Left forelimb (tissue), 1 donor: ENCODE measurements around the gene COL9A2.
A peak's percentile ranks its signal among the peaks of the same experiment; 100 is the strongest.
"Not testable (repeated sequence)": the region's sequence is repeated elsewhere in the genome, so short reads cannot be mapped to it uniquely, and the experiment has no call there.

Experiments used
- DNase-seq: peaks from one replicate; pipeline ENCODE4 v3.0.0-alpha.2; 2018; ENCODE audit warnings: low spot score

The COL9A2 gene

DNA sequence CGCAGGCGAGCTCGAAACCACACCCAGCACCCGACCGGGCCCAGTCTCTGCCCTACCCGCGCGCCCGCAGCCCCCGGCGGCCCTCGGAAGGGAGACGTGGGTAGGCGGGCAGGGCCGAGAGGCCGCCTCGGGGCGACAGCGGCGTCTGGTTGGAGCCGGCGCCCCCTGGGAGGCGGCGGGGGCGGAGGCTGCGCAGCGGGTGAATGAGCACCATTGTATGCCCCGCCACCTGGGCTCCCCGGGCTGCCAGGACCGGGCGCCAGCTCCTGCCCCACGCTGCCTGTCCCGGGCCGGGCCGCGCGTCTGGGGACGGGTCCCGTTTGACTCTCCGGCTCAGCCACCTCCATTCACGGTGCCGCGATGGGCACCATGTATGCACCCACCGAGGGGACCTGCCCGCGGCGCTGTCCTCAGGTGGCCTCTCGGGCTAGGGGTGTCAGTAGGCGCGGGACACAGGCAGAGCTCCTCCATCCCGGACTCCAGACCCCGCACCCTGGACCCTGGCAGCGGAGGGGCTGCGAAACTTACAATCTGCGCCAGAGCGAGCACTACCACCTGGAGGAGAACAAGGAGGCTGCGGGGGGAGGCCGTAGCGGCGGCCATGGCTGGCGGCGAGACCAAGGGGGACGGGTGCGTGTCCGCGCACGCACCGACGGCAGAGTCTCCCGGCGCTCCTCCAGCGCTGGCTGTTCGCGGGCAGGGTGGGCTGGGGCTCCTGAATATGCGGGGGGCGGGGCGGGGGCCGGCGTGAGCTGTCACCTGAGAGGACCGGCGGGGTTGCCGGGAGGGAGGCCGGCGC, at the start of gene COL9A2:
COL9A2 (minus strand) TSS at position 692 of the 799 bp plus-strand sequence; CDS start at position 603, 89 bp downstream.
- DNase-seq, result no peak

DNA sequence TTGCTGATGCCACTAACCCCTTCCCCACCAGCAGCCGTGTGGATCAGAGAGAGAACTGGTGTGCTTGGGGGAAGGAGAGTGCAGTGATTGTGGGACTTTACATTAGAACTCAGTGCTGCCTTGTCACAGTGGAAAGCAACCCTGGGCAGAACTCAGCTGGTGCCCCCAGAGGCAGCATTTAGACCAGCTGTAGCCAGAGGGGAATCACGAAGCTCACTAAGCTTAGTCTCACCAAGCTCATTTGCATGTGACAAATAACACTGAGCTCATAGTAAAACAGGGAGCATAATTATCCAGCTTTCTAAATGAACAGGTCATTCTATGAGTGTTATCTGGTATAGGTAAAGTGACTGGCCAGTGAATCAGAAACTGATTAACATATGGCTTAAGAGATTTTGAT, 46.6 kb upstream of the COL9A2 start:
- no peak for DNase-seq

DNA sequence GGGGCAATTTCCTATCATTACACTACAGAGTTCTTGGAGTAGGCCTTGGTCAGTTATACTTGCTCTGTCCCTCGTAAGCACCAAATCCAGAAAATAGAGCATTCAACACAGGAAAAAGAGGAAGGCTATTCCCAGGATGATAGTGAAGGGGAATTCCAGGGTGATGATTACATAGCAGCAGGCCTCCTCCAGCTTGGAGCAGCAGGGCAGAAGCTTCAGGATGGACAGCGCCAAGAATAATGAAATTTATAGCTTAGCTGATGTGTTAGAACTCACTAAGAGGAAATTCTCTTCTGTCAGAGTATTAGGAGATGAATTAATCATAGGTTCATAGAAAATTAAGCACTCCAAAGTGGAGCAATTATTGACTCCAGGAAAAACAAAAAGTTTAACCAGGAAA, 45.6 kb upstream of the COL9A2 start:
- DNase-seq, result no peak

DNA sequence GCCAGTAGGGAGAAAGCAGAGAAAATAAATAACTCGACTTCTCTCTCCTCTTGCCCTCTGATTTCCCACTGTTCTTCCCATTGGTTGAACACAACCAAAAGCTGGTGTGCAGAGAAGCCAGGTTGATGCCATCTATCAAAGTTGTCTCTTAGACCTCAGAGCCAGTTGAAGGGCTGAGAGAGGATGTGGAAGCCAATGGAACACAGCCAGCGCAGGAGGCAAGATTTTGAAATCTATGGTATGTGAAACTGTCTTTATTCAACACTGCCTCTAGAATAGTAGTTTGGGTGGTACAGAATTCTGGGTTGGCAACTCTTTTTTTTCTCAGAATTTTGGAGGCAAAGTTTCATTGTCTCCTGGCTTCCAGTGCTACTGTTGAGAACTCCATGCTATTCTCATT, 45.1 kb upstream of the COL9A2 start:
- DNase-seq, result no peak

DNA sequence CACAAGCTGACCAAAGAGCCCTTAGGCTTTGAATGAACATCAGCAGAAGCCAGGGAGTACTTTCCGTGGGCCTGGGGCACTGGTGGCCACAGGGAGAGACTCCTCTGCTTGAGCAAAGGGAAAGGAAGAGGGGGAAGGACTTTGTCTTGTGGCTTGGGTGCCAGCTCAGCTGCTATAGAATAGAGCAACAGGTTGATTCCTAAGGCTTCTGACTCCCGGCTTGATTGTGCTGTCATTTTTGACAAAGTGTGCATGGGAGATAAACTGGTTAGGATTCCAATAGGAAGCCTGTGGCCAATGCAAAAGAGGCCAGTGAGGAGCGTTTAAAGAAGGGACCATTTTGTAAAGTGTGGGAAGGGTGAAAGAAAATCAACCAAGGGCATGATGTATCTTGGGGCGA, 44.6 kb upstream of the COL9A2 start:
- DNase-seq, result no peak

DNA sequence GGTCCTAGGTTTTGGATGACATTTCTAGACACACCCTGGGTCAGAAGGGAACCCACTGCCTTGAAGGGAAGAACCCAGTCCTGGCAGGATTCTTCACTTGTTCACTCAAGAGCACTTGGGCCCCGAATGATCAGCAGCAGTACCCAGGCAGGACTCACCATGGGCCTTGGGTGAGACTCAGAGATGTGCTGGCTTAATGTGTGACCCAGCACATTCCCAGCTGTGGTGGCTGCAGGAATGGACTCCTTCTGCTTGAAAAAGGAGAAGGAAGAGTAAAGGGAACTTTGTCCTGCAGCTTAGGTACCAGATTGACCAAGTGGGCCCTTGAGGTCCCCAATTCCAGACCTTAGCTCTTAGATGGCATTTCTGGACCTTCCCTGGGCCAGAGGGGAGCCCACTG, 44.1 kb upstream of the COL9A2 start:
- DNase-seq, result no peak

DNA sequence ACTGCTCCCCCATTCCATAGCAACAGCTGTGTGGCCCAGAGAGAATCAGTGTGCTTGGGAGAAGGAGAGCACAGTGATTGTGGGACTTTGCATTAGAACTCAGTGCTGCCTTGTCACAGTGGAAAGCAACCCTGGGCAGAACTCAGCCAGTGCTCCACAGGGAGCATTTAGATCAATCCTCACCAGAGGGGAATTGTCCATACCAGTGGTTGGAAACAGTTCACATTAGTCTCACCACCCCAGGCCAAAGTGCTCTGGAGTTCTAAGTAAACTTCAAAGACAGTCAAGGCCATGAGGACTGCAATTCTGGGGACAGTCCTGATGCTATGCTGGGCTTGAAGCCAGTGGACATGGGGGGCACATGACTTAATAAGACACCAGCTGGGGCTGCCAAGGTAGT, 43.5 kb upstream of the COL9A2 start:
- no peak for DNase-seq

DNA sequence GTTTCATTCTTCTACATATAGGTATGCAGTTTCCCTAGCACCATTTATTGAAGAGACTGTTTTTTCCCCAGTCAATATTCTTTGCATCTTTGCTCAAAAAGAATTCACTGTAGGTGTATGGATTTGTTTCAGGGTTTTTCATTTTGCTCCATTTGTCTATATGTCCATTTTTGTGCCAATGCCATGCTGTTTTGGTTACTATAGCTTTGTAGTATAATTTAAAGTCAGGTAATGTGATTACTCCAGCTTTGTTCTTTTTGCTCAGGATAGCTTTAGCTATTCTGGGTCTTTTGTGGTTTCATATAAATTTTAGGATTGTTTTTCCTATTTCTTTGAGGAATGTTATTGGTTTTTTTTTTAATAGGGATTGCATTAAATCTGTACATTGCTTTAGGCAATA, 40.5 kb upstream of the COL9A2 start:
- DNase-seq, result no peak

DNA sequence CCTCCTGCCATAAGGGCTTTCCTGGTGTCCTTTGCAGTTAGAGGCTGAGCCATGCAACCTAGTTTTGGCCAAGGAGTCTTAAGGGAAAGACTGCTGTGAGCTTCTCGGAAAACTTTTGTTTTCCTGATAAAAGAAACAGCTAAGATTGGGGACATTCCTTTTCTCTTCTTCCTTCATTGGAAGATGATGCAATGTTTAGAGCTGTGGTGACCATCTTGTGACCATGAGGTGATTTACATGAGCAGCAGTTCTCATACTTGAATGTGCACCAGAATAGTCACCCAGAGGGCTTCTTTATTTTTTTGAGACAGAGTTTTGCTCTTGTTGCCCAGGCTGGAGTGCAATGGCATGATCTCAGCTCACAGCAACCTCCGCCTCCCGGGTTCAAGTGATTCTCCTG, 36.0 kb upstream of the COL9A2 start:
- no peak for DNase-seq

DNA sequence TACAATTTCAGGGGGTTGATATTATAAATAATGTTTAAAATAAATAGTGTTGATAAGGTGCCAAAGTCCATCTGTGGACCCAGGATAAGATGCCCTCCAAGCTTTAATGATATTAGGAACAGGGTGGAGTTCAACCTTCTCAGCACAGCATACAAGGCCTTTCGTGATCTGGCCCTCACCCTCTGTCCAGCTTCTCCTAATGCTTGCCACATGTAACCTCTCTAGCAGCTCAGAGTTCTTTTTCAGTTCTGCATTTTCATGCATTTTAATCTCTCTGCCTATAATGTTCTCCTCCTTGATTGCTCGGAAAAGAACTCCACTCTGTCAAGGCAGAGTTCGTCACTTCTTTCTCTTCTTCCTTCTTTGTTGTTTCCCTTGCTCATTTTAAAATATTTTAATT, 35.0 kb upstream of the COL9A2 start:
- DNase-seq, result no peak

DNA sequence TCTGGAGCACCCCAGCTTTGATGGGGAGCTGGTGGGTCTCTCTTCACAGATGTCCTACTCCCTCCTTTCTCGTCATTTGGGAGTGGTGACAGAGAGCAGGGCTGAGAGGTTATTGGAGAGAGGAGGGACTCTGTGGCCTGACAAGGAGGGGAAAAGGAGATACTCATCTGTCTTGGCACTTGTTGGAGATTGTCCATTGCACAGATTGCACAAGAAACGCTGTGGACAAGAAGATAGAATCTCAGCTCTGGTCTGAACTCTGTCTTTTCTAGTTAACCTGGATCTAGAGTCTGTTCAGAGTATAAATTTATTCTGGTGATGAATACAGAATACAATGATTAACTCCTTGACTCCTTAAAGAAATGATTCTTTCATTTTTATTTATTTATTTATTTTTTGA, 34.0 kb upstream of the COL9A2 start:
- DNase-seq, result no peak

DNA sequence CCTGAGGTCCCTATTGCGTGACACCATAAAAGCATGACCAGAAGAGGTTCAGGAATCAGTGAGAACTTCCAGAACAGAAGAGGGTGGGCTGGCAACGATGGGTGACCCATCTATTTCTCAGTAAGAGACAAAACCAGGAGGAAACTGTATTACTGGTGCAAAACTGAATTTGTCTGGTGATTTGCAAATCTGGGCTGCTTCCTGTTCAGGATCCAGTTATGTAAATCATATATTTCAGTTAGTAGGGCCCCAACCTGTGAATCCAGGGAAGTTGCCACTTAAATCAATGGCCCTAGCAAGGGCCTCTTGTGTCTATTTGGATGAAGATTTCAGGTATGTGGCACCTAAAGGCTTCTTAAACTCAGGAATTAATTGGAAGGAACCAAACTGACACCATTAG, 33.3 kb upstream of the COL9A2 start:
- no peak for DNase-seq

DNA sequence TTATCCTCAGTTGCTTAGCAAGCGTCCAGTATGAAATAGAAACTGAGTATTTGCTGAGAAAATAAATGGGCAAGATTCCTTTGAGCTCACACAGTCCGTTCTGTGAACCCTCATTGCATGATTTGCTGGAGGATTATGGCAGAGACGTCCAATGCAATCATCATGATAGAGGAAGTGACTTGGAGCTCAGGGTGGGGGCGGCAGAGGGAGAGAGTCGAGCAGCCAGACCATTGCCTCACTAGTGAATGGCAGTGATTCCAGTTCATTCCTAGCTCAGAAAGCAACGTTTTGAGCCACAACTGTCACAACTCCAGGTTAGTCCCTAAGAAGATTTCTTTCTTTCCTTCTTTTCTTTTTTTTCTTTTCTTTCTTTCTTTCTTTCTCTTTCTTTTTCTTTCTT, 27.5 kb upstream of the COL9A2 start:
- no peak for DNase-seq

DNA sequence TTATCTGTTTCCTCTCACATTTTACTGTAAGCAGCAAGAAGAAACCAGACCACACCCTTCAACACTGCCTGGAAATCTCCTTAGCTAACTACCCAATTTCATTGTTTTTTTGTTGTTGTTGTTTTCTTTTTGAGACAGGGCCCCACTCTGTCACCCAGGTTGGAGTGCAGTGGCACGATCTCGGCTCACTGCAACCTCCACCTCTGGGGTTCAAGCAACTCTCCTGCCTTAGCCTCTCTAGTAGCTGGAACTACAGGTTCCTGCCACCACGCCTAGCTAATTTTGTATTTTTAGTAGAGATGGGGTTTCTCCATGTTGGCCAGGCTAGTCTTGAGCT, 25.3 kb upstream of the COL9A2 start:
- DNase-seq, result not testable (repeated sequence)

DNA sequence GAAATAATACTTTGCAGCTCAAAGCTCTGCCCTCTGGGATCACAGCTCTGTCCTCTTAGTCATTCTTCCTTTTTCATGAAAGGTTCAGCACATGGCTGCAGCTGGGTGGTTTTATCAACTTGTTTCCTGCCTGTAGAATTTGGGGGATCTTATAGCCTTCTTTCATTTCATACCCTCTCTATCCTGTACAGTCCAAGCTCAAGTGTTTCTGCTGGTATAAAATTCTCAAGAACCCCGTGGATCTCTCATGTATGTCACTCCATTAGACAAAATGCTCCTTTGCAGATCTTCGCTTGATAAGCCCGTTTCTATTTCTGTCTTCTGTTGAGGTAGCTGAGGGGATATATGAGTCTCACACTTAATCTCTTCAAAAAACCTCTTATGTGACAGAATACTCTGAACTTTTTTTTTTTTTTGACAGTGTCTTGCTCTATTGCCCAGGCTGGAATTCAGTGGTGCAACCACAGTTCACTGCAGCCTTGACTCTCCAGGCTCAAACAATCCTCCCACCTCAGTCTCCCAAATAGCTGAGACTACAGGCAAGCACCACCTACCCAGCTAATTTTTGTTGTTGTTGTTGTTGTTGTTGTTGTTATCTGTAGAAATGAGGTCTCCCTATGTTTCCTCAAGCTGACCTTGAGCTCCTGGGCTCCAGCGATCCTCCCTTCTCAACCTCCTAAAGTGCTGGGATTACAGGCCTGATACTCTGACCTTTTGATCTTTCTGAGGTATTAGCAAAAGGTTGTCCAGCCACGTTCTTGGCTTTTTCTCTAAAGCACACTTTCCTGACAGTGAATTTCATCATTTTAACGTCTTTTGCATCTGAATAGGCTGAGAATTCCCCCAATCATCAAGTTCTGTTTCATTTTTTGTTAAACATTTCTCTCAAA, 24.6 kb upstream of the COL9A2 start:
- no peak for DNase-seq

DNA sequence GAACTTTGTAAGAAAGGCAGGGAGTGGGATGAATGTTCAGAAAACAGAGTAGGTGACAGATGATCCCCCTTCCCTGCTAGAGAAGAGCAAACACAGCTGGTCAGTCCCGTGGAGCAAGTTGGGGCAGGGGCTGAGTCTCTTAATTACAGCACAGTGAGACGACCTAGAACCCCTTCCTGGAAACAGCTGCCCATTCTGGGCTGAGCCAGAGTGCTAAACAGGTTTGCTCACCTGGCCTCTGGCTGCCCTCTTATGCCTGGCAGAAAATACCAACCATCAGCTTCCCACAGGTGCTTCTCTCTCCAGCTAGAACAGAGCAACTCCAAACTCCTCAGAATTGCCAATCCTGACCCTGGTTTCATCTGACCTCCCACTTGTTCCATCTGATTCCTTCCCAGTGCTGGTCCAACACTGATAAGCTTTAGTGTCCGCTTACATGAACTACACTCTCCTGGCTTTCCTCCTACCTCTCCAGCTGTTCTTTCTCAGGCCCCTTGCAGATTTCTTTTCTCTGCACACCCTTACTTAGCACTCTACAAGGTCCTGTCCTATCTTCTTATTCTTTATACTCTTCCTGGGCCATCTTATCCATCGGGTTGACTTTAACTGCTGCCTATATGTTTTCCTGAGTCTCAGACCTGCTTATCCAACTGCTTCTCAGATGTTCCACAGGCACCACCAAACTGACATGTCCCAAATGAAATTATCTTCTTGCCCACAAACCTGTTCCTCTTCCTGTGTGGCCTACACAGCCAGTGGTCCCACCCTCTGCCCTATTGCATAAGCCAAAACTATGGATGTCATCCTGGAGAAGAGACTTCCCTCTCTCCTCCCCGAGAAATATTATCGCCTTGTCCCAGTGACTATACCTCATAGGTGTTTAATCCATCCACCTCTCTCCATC, 22.6 kb upstream of the COL9A2 start:
- no peak for DNase-seq

DNA sequence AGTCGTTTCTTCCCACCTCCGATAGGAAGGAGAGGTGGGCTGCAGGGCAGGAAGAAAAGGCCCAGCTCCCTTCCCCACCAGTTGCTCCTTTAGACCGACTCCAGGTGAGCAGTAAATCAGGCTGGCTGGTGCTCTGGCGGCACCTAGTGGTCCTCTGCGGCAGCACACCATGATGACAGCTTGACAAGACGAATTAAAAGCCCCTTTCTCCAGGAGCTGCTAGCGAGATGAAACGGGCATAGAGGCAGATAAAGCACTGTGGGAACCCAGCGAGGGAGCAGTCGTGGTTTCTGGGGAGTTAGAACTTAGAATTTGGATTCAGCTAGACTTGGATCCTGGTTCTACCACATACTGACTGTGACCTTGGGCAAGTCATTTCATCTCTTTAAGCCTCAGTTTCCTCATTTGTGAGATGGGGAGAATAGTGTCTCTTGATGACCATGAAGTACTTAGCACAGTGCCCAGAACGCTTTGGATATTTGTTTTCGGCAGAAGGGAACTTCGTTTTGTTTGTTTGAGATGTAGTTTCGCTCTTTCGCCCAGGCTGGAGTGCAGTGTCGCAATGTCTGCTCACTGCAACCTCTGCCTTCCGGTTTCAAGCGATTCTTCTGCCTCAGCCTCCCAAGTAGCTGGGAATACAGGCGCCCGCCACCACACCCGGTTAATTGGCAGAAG, 21.8 kb upstream of the COL9A2 start:
- peak; percentile 88 for DNase-seq

DNA sequence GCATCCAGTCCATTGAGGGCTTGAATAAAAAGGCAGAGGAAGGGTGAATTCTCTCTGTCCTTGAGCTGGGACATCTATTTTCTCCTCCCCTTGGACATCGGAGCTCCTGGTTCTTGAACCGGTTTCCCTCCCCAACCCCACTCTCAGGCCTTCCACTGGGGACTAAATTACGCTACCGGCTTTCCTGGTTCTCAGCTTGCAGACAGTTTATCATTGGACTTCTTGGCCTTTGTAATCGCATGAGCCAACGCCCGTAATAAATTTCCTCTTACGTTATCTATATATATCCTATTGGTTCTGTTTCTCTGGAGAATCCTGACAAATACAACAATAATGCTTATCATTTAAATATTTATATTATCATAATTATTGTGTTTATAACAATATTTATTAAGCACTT, 20.4 kb upstream of the COL9A2 start:
- DNase-seq, result no peak

DNA sequence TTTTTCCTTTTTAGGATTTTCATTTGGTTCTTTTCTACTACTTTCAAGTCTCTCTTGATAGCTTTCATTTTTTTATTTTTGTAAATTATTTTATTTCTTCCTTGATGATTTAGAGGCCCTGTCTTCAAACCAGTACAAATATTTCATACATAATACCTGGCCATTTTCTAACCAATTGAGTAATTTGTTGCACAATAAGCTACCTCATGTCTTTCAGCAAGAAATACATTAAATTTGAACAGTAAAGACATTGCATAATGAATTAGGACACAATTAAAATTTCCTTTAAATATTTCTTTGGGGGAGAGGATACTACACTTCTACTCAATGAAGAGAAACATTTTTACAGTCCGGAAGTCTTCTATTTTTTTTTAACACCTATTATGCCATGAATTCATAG, 15.6 kb upstream of the COL9A2 start:
- no peak for DNase-seq

DNA sequence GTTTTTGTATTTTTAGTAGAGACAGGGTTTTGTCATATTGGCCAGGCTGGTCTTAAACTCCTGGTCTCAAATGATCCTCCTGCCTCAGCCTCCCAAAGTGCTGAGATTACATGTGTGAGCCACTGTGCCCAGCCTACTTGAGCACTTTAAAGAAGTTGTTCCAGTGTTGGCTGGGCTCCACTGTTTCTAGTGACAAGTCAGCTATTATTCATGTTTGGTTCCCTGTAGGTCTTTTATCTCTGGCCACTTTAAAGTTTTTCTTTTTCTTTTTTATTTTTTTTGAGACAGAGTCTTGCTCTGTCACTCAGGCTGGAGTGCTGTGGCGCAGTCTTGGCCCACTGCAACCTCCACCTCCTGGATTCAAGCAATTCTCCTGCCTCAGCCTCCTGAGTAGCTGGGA, 14.3 kb upstream of the COL9A2 start:
- DNase-seq, result not testable (repeated sequence)

DNA sequence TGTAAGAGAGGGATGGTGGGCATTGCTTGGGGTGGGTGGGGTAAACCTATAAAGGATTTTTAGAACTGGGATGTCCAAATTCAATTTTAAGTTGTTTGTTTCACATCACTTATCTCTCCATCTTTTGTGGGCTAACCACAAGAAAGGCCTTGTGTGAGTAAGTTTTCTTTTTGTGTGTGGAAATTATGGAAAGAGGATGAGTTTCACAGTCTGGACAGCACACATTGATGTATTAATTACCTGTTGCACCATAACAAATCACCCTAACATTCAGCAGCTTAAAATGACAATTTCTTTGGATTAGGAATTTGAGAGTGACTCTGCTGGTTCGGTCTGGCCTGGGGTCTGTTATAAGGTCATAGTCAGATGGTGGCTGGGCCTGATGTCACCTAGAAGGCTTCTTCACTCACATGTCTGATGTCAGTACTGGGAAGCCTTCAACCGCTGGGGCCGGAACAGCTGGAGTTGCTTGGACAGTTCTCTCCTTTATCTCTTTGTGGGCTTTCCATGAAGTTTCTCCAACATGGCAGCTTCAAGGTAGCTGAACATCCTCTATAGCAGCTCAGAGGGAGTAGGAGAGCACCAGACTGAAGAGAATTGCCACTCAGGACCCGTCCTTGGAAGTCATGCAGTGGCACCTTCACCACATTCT, 2.0 kb upstream of the COL9A2 start:
- DNase-seq, result no peak
